GM12878 (cell line): ENCODE data around the gene PRDM2.

Experiments used
- CTCF ChIP-seq, 3 experiments: IDR thresholded peaks in 2 of 3; conservative IDR thresholded peaks in 1 of 3; 2 replicates each; pipeline ENCODE4 v1.5.1; 2011; ENCODE audit warnings: low read depth in 3 of 3, low read length in 3 of 3, mild to moderate bottlenecking in 3 of 3, control low read depth in 2 of 3, moderate library complexity in 2 of 3, inconsistent platforms in 1 of 3, mixed read lengths in 1 of 3; ENCODE audit not compliant: control insufficient read depth in 2 of 3, insufficient read depth in 1 of 3; ENCODE audit errors: extremely low read depth in 1 of 3
- EGR1 ChIP-seq, 2 experiments: IDR thresholded peaks; 1 replicate in 1 of 2; 2 replicates in 1 of 2; pipeline ENCODE4 v1.6.1; 2011 to 2012; ENCODE audit warnings: low read depth in 2 of 2, low read length in 2 of 2, borderline replicate concordance in 1 of 2, mild to moderate bottlenecking in 1 of 2, moderate library complexity in 1 of 2
- EP300 ChIP-seq, 2 experiments: fragments of 150-350 bp in 1 of 2; IDR thresholded peaks; 2 replicates each; pipeline ENCODE4 v1.6.1; 2011 to 2012; ENCODE audit warnings: low read depth in 2 of 2, low read length in 2 of 2, borderline replicate concordance in 1 of 2, improper control_type of control experiment in 1 of 2, inconsistent platforms in 1 of 2; ENCODE audit not compliant: control insufficient read depth in 1 of 2
- GABPA ChIP-seq: IDR thresholded peaks from 2 replicates; pipeline ENCODE4 v1.6.1; 2014; ENCODE audit warnings: antibody characterized with exemption, low read depth, mild to moderate bottlenecking, inconsistent platforms
- NFIC ChIP-seq: IDR thresholded peaks from 2 replicates; pipeline ENCODE4 v1.6.1; 2012; ENCODE audit warnings: low read depth, mild to moderate bottlenecking, inconsistent platforms, low read length, moderate library complexity
- POLR2AphosphoS5 ChIP-seq: IDR thresholded peaks from 2 replicates; pipeline ENCODE4 v1.6.1; 2011; ENCODE audit warnings: mild to moderate bottlenecking, low read length, inconsistent platforms
- SREBF2 ChIP-seq: IDR thresholded peaks from 2 replicates; pipeline ENCODE4 v1.6.1; 2012; ENCODE audit warnings: mild to moderate bottlenecking, low read length
- SUZ12 ChIP-seq: fragments of 200-600 bp; sonication (generic); IDR thresholded peaks from one replicate; pipeline ENCODE4 v1.6.1; 2018; ENCODE audit warnings: antibody characterized with exemption, mild to moderate bottlenecking; ENCODE audit not compliant: unreplicated experiment
- TAF1 ChIP-seq: IDR thresholded peaks from 2 replicates; pipeline ENCODE4 v1.6.1; 2011; ENCODE audit warnings: mild to moderate bottlenecking, low read depth, low read length, borderline replicate concordance
- TF ChIP-seq, protein P1 (sequence below): fragments of 450-650 bp; IDR thresholded peaks from 2 replicates; pipeline ENCODE4 v1.6.1; 2016; ENCODE audit warnings: mild to moderate bottlenecking
- TF ChIP-seq, protein P2 (sequence below): IDR thresholded peaks from 2 replicates; pipeline ENCODE4 v1.6.1; 2012; ENCODE audit warnings: low read depth, low read length, improper control_type of control experiment
- TF ChIP-seq, protein P3 (sequence below): fragments of 450-650 bp; IDR thresholded peaks from 2 replicates; pipeline ENCODE4 v1.6.1; 2017; ENCODE audit warnings: mild to moderate bottlenecking

DNA sequence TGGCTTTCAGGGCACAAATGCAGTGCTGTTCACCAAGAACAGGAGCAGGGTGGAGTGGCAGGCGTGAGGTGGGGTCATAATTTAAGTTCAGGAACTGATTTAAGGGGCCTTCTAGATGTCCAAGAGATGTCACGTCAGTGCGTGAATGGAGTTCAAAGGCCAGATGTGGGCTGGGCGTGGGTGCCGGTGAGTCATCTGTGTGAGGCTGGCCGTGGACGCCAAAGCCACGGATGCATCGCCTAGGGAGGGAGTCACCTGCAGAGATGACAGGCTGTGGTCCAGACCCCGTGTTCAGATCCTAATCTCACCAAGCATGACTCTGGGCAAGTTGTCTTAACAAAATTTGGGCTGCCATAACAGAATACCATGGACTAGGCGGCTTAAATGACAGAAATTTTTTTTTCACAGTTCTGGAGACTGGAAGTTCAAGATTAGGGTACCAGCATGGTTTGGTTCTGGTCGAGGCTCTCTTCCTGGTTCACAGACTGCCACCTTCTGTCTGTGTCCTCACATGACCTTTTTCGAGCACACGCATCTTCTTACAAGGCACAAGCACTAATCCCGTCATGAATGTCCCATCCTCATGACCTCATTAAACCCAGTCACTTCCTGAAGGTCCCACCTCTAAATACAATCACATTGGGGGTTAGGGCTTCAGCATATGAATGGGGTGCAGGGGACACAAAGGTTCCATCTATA, 109.6 kb downstream of the PRDM2 start:
- no peak for TF ChIP-seq NFIC
- TF ChIP-seq, protein P1, sequence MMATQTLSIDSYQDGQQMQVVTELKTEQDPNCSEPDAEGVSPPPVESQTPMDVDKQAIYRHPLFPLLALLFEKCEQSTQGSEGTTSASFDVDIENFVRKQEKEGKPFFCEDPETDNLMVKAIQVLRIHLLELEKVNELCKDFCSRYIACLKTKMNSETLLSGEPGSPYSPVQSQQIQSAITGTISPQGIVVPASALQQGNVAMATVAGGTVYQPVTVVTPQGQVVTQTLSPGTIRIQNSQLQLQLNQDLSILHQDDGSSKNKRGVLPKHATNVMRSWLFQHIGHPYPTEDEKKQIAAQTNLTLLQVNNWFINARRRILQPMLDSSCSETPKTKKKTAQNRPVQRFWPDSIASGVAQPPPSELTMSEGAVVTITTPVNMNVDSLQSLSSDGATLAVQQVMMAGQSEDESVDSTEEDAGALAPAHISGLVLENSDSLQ = no peak
- TF ChIP-seq, protein P2, sequence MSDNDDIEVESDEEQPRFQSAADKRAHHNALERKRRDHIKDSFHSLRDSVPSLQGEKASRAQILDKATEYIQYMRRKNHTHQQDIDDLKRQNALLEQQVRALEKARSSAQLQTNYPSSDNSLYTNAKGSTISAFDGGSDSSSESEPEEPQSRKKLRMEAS = no peak
- TF ChIP-seq CTCF (IDR thresholded peaks at IDR 0.05 in 2 of 3, conservative IDR thresholded peaks at IDR 0.05 in 1 of 3; ENCODE audit: control insufficient read depth in 2 of 3, extremely low read depth in 1 of 3, insufficient read depth in 1 of 3, low read depth in 3 of 3, low read length in 3 of 3) = peak in 2 of 3 experiments; percentile 12 to 27; a peak in 1 of 6 replicates
- no peak for TF ChIP-seq TAF1
- TF ChIP-seq SUZ12 = no peak
- no peak for TF ChIP-seq GABPA
- no peak for TF ChIP-seq EP300 (IDR thresholded peaks at IDR 0.05; ENCODE audit: borderline replicate concordance in 1 of 2, control insufficient read depth in 1 of 2, low read depth in 2 of 2, low read length in 2 of 2)
- no peak for TF ChIP-seq EGR1 (IDR thresholded peaks at IDR 0.05; ENCODE audit: borderline replicate concordance in 1 of 2, low read depth in 2 of 2, low read length in 2 of 2)
- TF ChIP-seq, protein P3, sequence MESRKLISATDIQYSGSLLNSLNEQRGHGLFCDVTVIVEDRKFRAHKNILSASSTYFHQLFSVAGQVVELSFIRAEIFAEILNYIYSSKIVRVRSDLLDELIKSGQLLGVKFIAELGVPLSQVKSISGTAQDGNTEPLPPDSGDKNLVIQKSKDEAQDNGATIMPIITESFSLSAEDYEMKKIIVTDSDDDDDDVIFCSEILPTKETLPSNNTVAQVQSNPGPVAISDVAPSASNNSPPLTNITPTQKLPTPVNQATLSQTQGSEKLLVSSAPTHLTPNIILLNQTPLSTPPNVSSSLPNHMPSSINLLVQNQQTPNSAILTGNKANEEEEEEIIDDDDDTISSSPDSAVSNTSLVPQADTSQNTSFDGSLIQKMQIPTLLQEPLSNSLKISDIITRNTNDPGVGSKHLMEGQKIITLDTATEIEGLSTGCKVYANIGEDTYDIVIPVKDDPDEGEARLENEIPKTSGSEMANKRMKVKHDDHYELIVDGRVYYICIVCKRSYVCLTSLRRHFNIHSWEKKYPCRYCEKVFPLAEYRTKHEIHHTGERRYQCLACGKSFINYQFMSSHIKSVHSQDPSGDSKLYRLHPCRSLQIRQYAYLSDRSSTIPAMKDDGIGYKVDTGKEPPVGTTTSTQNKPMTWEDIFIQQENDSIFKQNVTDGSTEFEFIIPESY = no peak
- TF ChIP-seq SREBF2 = no peak
- TF ChIP-seq POLR2AphosphoS5 = no peak
